ENCODE data around the gene BASP1. TPM values are rescaled to one million over a fixed set of nuclear protein-coding genes. Genes with fewer than 3 reads are reported as not detected.

BASP1 gene
- total RNA-seq, 1 experiment from 2014 or later, result not detected

GRCh38 chr5:17261075-17261474, 43.6 kb downstream of the BASP1 start:
- no peak for TF ChIP-seq CTCF (IDR thresholded peaks at IDR 0.05; ENCODE audit: unreplicated experiment)
- intact Hi-C loops (cut with micrococcal nuclease; ENCODE audit: unreplicated experiment), result no loop called here
- no TSS peak for BruUV-seq (replicated peaks)
- CTCF ChIA-PET, result no interaction called here
- H3K27ac Mint-ChIP-seq (ENCODE audit: unreplicated experiment), result no peak overlapping the region
- no peaks in the 10 kb centered on the region for H3K36me3 Mint-ChIP-seq (ENCODE audit: insufficient read depth, unreplicated experiment)
- H3K9me3 Mint-ChIP-seq (ENCODE audit: low read depth, unreplicated experiment), result no peaks in the 10 kb centered on the region
- H3K4me1 Mint-ChIP-seq (ENCODE audit: low read depth, unreplicated experiment), result no peaks in the 10 kb centered on the region
- peaks cover 51% of the 10 kb centered on the region for H3K27me3 Mint-ChIP-seq (ENCODE audit: unreplicated experiment)
- no peak overlapping the region for H3K4me3 Mint-ChIP-seq (ENCODE audit: low read depth, unreplicated experiment)
- no peak for DNase-seq

GRCh38 chr5:17265041-17265440, 47.6 kb downstream of the BASP1 start:
- TF ChIP-seq CTCF (IDR thresholded peaks at IDR 0.05; ENCODE audit: unreplicated experiment), result no peak
- intact Hi-C loops (cut with micrococcal nuclease; ENCODE audit: unreplicated experiment), result no loop called here
- Mint-ChIP-seq H3K9me3 (ENCODE audit: low read depth, unreplicated experiment) (no peaks in the 10 kb centered on the region), H3K4me1 (ENCODE audit: low read depth, unreplicated experiment) (no peaks in the 10 kb centered on the region), H3K36me3 (ENCODE audit: insufficient read depth, unreplicated experiment) (no peaks in the 10 kb centered on the region), H3K27me3 (ENCODE audit: unreplicated experiment) (peaks cover 24% of the 10 kb centered on the region), H3K4me3 (ENCODE audit: low read depth, unreplicated experiment) (no peak overlapping the region), H3K27ac (ENCODE audit: unreplicated experiment) (no peak overlapping the region)
- CTCF ChIA-PET, result no interaction called here
- BruUV-seq (replicated peaks), result no TSS peak
- no peak for DNase-seq

- CTCF ChIA-PET, result no interaction called here
- no peak for TF ChIP-seq CTCF (IDR thresholded peaks at IDR 0.05; ENCODE audit: unreplicated experiment)
- peaks cover 12% of the 10 kb centered on the region for H3K27me3 Mint-ChIP-seq (ENCODE audit: unreplicated experiment)
- intact Hi-C loops (cut with micrococcal nuclease; ENCODE audit: unreplicated experiment), result no loop called here
- H3K9me3 Mint-ChIP-seq (ENCODE audit: low read depth, unreplicated experiment), result no peaks in the 10 kb centered on the region
- H3K27ac Mint-ChIP-seq (ENCODE audit: unreplicated experiment), result no peak overlapping the region
- no peaks in the 10 kb centered on the region for H3K4me1 Mint-ChIP-seq (ENCODE audit: low read depth, unreplicated experiment)
- H3K4me3 Mint-ChIP-seq (ENCODE audit: low read depth, unreplicated experiment), result no peak overlapping the region
- BruUV-seq (replicated peaks), result no TSS peak
- no peak for DNase-seq
- H3K36me3 Mint-ChIP-seq (ENCODE audit: insufficient read depth, unreplicated experiment), result no peaks in the 10 kb centered on the region
These were observed 49.7 kb downstream of the BASP1 start for GRCh38 chr5:17267106-17267505.

GRCh38 chr5:17269201-17269600, 51.8 kb downstream of the BASP1 start:
- no peaks in the 10 kb centered on the region for H3K9me3 Mint-ChIP-seq (ENCODE audit: low read depth, unreplicated experiment)
- TF ChIP-seq CTCF (IDR thresholded peaks at IDR 0.05; ENCODE audit: unreplicated experiment), result no peak
- H3K4me3 Mint-ChIP-seq (ENCODE audit: low read depth, unreplicated experiment), result no peak overlapping the region
- intact Hi-C loops (cut with micrococcal nuclease; ENCODE audit: unreplicated experiment), result no loop called here
- H3K27me3 Mint-ChIP-seq (ENCODE audit: unreplicated experiment), result no peaks in the 10 kb centered on the region
- CTCF ChIA-PET, result no interaction called here
- H3K36me3 Mint-ChIP-seq (ENCODE audit: insufficient read depth, unreplicated experiment), result no peaks in the 10 kb centered on the region
- DNase-seq, result no peak
- no TSS peak for BruUV-seq (replicated peaks)
- H3K4me1 Mint-ChIP-seq (ENCODE audit: low read depth, unreplicated experiment), result no peaks in the 10 kb centered on the region
- H3K27ac Mint-ChIP-seq (ENCODE audit: unreplicated experiment), result no peak overlapping the region

GRCh38 chr5:17272111-17272510, 54.7 kb downstream of the BASP1 start:
- Mint-ChIP-seq H3K4me1 (ENCODE audit: low read depth, unreplicated experiment) (no peaks in the 10 kb centered on the region), H3K36me3 (ENCODE audit: insufficient read depth, unreplicated experiment) (no peaks in the 10 kb centered on the region), H3K9me3 (ENCODE audit: low read depth, unreplicated experiment) (no peaks in the 10 kb centered on the region), H3K27ac (ENCODE audit: unreplicated experiment) (no peak overlapping the region), H3K27me3 (ENCODE audit: unreplicated experiment) (peaks cover 15% of the 10 kb centered on the region), H3K4me3 (ENCODE audit: low read depth, unreplicated experiment) (no peak overlapping the region)
- CTCF ChIA-PET, result no interaction called here
- no peak for DNase-seq
- intact Hi-C loops (cut with micrococcal nuclease; ENCODE audit: unreplicated experiment), result no loop called here
- BruUV-seq (replicated peaks), result no TSS peak
- TF ChIP-seq CTCF (IDR thresholded peaks at IDR 0.05; ENCODE audit: unreplicated experiment), result no peak
